SK-N-SH treated with all-trans-retinoic acid at 6 μM for 48 hours (cell line): ENCODE measurements around the gene TLE7.

ENCODE experiments used
- ATAC-seq: fragments of 200-7000 bp; cut with Tn5 transposase; 3 replicates; pipeline ENCODE4 v1.9.1; 2020; ENCODE audit warnings: mild to moderate bottlenecking, moderate library complexity
- ARNTL ChIP-seq: fragments of 450-650 bp; formaldehyde crosslinking; IDR thresholded peaks from 2 replicates; pipeline ENCODE4 v1.5.0; 2020; ENCODE audit warnings: low read depth, mild to moderate bottlenecking, moderate library complexity, borderline replicate concordance
- BACH2 ChIP-seq: fragments of 250-450 bp; sonication (Bioruptor Pico); IDR thresholded peaks from 2 replicates; pipeline ENCODE4 v1.9.0; 2021; ENCODE audit warnings: mild to moderate bottlenecking, borderline replicate concordance
- CSDC2 ChIP-seq: fragments of 250-450 bp; sonication (Bioruptor Pico); IDR thresholded peaks from 2 replicates; pipeline ENCODE4 v1.5.0; 2020; ENCODE audit warnings: mild to moderate bottlenecking, moderate library complexity
- CSRNP3 ChIP-seq: fragments of 250-450 bp; sonication (Bioruptor Pico); IDR thresholded peaks from 2 replicates; pipeline ENCODE4 v1.5.1; 2021; ENCODE audit warnings: mild to moderate bottlenecking, moderate library complexity
- GLIS3 ChIP-seq: fragments of 250-450 bp; sonication (Bioruptor Pico); IDR thresholded peaks from 2 replicates; pipeline ENCODE4 v1.5.0; 2020; ENCODE audit warnings: mild to moderate bottlenecking, moderate library complexity
- PATZ1 ChIP-seq: fragments of 250-450 bp; sonication (Bioruptor Pico); IDR thresholded peaks from 2 replicates; pipeline ENCODE4 v1.8.0; 2020; ENCODE audit warnings: mild to moderate bottlenecking, moderate library complexity, borderline replicate concordance
- SNAI2 ChIP-seq: fragments of 250-450 bp; sonication (Bioruptor Pico); IDR thresholded peaks from 2 replicates; pipeline ENCODE4 v1.5.0; 2020; ENCODE audit warnings: mild to moderate bottlenecking, moderate library complexity
- TCF4 ChIP-seq: fragments of 250-450 bp; sonication (Bioruptor Pico); IDR thresholded peaks from 2 replicates; pipeline ENCODE4 v1.8.0; 2021; ENCODE audit warnings: mild to moderate bottlenecking, moderate library complexity, borderline replicate concordance
- TOX ChIP-seq: fragments of 250-450 bp; sonication (Bioruptor Pico); IDR thresholded peaks from 2 replicates; pipeline ENCODE4 v1.8.0; 2021; ENCODE audit warnings: mild to moderate bottlenecking, moderate library complexity, borderline replicate concordance
- TSHZ2 ChIP-seq: fragments of 250-450 bp; sonication (Bioruptor Pico); IDR thresholded peaks from 2 replicates; pipeline ENCODE4 v1.5.0; 2020; ENCODE audit warnings: mild to moderate bottlenecking, moderate library complexity
- ZC3H10 ChIP-seq: fragments of 250-450 bp; sonication (Bioruptor Pico); IDR thresholded peaks from 2 replicates; pipeline ENCODE4 v1.5.1; 2021; ENCODE audit warnings: mild to moderate bottlenecking, moderate library complexity
- ZFP3 ChIP-seq: fragments of 250-450 bp; sonication (Bioruptor Pico); IDR thresholded peaks from 2 replicates; pipeline ENCODE4 v1.5.0; 2020; ENCODE audit warnings: mild to moderate bottlenecking, moderate library complexity
- ZFP30 ChIP-seq: fragments of 450-650 bp; formaldehyde crosslinking; IDR thresholded peaks from 2 replicates; pipeline ENCODE4 v1.5.0; 2022; ENCODE audit warnings: mild to moderate bottlenecking, moderate library complexity
- ZNF565 ChIP-seq: fragments of 450-650 bp; formaldehyde crosslinking; conservative IDR thresholded peaks from 2 replicates; pipeline ENCODE4 v1.5.0; 2020; ENCODE audit warnings: low read depth, mild to moderate bottlenecking, moderate library complexity
- ZNF70 ChIP-seq: fragments of 450-650 bp; formaldehyde crosslinking; IDR thresholded peaks from 2 replicates; pipeline ENCODE4 v1.5.0; 2020; ENCODE audit warnings: mild to moderate bottlenecking, moderate library complexity
- TF ChIP-seq, protein P1 (sequence below): fragments of 250-450 bp; sonication (Bioruptor Pico); IDR thresholded peaks from 2 replicates; pipeline ENCODE4 v1.8.0; 2021; ENCODE audit warnings: low read depth, mild to moderate bottlenecking, moderate library complexity, borderline replicate concordance
- TF ChIP-seq, protein P2 (sequence below): fragments of 250-450 bp; sonication (Bioruptor Pico); IDR thresholded peaks from 2 replicates; pipeline ENCODE4 v1.5.1; 2020; ENCODE audit warnings: low read depth, mild to moderate bottlenecking, moderate library complexity

The TLE7 gene

GRCh38 chr16:71399801-71400563 lies 41.9 kb downstream of the TLE7 start:
- no peak for TF ChIP-seq CSRNP3 (CRISPR knock-in tag)
- TF ChIP-seq TCF4 (CRISPR knock-in tag) = no peak
- TF ChIP-seq TSHZ2 (CRISPR knock-in tag) = no peak
- TF ChIP-seq ZNF70 (CRISPR knock-in tag) = no peak
- no peak for ATAC-seq

DNA sequence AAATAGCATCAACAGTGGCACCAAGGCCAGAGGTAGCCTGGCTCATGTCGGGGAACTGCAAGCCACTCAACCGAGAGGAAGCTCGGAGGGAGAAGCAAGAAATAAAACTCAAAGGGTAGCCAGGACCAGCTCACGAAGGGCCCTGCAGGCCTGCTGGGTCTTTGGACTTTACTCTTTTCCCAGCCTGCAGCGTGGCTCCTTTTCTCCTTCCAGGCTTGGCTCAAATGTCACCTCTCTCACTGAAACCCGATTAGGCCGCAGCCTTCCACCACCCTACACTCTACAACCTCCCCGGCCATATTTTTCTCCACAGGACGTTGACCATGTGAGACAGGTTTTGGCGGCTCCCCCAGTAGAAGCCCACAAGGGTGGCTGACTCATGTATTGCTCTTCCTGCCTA lies 45.3 kb downstream of the TLE7 start:
- TF ChIP-seq, protein P1, sequence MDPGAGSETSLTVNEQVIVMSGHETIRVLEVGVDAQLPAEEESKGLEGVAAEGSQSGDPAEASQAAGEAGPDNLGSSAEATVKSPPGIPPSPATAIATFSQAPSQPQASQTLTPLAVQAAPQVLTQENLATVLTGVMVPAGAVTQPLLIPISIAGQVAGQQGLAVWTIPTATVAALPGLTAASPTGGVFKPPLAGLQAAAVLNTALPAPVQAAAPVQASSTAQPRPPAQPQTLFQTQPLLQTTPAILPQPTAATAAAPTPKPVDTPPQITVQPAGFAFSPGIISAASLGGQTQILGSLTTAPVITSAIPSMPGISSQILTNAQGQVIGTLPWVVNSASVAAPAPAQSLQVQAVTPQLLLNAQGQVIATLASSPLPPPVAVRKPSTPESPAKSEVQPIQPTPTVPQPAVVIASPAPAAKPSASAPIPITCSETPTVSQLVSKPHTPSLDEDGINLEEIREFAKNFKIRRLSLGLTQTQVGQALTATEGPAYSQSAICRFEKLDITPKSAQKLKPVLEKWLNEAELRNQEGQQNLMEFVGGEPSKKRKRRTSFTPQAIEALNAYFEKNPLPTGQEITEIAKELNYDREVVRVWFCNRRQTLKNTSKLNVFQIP (CRISPR knock-in tag) = no peak
- TF ChIP-seq ARNTL (CRISPR knock-in tag) = no peak
- TF ChIP-seq PATZ1 (CRISPR knock-in tag) = no peak
- TF ChIP-seq TOX (CRISPR knock-in tag) = no peak
- no peak for TF ChIP-seq CSRNP3 (CRISPR knock-in tag)
- TF ChIP-seq TSHZ2 (CRISPR knock-in tag) = no peak
- TF ChIP-seq ZFP3 (CRISPR knock-in tag) = no peak
- TF ChIP-seq ZNF565 (CRISPR knock-in tag) = no peak
- TF ChIP-seq ZNF70 (CRISPR knock-in tag) = no peak
- no peak for TF ChIP-seq CSDC2
- no peak for TF ChIP-seq GLIS3
- TF ChIP-seq ZC3H10 = no peak
- TF ChIP-seq BACH2 (CRISPR knock-in tag) = no peak
- ATAC-seq = no peak

- ATAC-seq = no peak
- TF ChIP-seq SNAI2 (CRISPR knock-in tag) = no peak
- TF ChIP-seq, protein P1 (CRISPR knock-in tag) = no peak
- TF ChIP-seq ZC3H10 = no peak
- no peak for TF ChIP-seq TSHZ2 (CRISPR knock-in tag)
- no peak for TF ChIP-seq TCF4 (CRISPR knock-in tag)
- no peak for TF ChIP-seq ZFP30 (CRISPR knock-in tag)
- TF ChIP-seq, protein P2, sequence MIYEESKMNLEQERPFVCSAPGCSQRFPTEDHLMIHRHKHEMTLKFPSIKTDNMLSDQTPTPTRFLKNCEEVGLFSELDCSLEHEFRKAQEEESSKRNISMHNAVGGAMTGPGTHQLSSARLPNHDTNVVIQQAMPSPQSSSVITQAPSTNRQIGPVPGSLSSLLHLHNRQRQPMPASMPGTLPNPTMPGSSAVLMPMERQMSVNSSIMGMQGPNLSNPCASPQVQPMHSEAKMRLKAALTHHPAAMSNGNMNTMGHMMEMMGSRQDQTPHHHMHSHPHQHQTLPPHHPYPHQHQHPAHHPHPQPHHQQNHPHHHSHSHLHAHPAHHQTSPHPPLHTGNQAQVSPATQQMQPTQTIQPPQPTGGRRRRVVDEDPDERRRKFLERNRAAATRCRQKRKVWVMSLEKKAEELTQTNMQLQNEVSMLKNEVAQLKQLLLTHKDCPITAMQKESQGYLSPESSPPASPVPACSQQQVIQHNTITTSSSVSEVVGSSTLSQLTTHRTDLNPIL (CRISPR knock-in tag) = no peak
These were observed 52.5 kb downstream of the TLE7 start for GRCh38 chr16:71389330-71389729.
